ENCODE measurements around the gene STK11IP. TPM values are rescaled to one million over a fixed set of nuclear protein-coding genes. Genes with fewer than 3 reads are reported as not detected.

The STK11IP gene
- total and polyA plus RNA-seq, 8 donors, result 24.5 to 36.6 (median 29.2) TPM

DNA sequence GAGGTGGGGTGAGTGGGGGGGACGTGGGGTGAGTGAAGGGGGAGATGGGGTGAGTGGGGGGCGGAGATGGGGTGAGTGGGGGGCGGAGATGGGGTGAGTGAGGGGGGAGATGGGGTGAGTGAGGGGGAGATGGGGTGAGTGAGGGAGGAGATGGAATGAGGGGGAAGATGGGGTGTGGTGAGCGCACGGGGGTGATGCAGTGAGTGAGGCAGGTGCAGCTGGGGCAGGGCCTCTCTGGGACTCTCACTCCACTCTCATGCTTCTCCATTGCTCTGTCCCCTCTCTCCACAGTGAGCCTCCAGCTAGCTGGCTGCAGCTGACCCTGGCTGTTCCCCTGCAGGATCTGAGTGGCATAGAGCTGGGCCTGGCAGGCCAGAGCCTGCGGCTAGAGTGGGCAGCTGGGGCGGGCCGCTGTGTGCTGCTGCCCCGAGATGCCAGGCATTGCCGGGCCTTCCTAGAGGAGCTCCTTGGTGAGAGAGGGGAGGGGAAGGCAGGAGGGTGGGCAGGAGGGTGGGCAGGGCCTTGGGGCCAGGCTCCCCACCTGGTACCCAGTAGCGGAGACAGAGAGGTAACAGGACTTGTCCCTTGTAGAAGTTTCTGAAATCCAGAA is 15.9 kb downstream of the STK11IP start:
- H3K4me1 ChIP-seq, result no peaks in the 10 kb centered on the region
- H3K4me3 ChIP-seq, result no peak overlapping the region
- H3K9me3 ChIP-seq, result no peaks in the 10 kb centered on the region
- no peak for DNase-seq
- no peak overlapping the region for H3K27ac ChIP-seq
- no peak for ATAC-seq
- TF ChIP-seq, protein P1, sequence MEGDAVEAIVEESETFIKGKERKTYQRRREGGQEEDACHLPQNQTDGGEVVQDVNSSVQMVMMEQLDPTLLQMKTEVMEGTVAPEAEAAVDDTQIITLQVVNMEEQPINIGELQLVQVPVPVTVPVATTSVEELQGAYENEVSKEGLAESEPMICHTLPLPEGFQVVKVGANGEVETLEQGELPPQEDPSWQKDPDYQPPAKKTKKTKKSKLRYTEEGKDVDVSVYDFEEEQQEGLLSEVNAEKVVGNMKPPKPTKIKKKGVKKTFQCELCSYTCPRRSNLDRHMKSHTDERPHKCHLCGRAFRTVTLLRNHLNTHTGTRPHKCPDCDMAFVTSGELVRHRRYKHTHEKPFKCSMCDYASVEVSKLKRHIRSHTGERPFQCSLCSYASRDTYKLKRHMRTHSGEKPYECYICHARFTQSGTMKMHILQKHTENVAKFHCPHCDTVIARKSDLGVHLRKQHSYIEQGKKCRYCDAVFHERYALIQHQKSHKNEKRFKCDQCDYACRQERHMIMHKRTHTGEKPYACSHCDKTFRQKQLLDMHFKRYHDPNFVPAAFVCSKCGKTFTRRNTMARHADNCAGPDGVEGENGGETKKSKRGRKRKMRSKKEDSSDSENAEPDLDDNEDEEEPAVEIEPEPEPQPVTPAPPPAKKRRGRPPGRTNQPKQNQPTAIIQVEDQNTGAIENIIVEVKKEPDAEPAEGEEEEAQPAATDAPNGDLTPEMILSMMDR (IDR thresholded peaks at IDR 0.05), result no peak
- intact Hi-C loops (cut with DNase I), result no loop called here
- peaks cover 0 to 71% of the 10 kb centered on the region in 2 donors for H3K36me3 ChIP-seq
- no peaks in the 10 kb centered on the region for H3K27me3 ChIP-seq

DNA sequence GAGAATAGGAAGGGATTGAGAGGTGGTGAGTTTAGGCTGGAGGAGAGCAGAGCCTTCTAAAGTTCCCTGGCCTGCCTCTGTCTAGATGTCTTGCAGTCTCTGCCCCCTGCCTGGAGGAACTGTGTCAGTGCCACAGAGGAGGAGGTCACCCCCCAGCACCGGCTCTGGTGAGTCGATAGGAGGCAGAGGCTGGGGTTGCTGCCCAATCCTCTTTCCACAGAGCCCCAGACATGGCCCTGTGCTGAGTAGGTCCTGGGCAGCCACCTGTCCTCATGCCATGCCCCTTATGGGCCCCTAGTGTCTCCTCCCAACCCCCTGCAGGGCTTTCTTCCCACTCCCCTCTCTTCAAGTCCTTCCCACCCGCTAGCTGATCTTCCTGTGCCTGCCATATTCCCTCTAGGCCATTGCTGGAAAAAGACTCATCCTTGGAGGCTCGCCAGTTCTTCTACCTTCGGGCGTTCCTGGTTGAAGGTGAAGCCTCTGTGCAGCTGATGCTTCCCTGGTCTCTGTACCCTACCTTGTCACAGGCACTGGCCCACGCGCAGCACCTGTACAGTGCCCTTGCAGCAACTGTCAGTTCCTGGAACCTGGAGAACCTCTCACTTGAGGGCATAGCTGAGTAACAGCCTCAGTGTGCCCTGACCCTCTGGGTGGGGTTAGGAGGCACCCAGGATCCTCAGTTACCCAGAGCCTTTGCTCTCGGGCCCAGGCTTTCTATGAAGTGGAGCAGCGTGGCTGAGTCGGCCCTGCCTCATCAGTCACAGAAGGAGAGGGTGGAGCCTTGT is 16.6 kb downstream of the STK11IP start:
- intact Hi-C loops (cut with DNase I), result no loop called here
- ATAC-seq, result no peak

DNA sequence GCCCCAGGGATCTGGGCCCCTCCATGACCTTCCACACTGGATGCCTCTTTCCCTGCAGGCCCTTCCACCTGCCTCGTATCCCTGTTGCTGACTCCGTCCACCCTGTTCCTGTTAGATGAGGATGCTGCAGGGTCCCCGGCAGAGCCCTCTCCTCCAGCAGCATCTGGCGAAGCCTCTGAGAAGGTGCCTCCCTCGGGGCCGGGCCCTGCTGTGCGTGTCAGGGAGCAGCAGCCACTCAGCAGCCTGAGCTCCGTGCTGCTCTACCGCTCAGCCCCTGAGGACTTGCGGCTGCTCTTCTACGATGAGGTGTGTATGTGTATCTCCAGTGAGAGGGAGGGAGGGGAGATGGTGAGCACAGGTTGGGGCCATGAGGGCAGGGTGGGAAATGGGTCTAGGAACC is 17.4 kb downstream of the STK11IP start:
- H3K9me3 ChIP-seq, result no peaks in the 10 kb centered on the region
- DNase-seq (no peak), ATAC-seq (no peak)
- H3K27ac ChIP-seq, result no peak overlapping the region
- H3K27me3 ChIP-seq, result no peaks in the 10 kb centered on the region
- intact Hi-C loops (cut with DNase I), result no loop called here
- H3K4me3 ChIP-seq, result no peak overlapping the region
- no peaks in the 10 kb centered on the region for H3K4me1 ChIP-seq
- TF ChIP-seq, protein P1 (IDR thresholded peaks at IDR 0.05), result no peak
- H3K36me3 ChIP-seq, result peaks cover 0 to 56% of the 10 kb centered on the region in 2 donors

More for the DNA sequence above, 16.6 kb downstream of the STK11IP start:
- Histone ChIP-seq H3K27me3 (no peaks in the 10 kb centered on the region), H3K4me1 (no peaks in the 10 kb centered on the region), H3K36me3 (peaks cover 0 to 64% of the 10 kb centered on the region in 2 donors), H3K4me3 (no peak overlapping the region), H3K9me3 (no peaks in the 10 kb centered on the region), H3K27ac (no peak overlapping the region)
- DNase-seq, result no peak
- TF ChIP-seq, protein P1 (IDR thresholded peaks at IDR 0.05), result no peak

DNA sequence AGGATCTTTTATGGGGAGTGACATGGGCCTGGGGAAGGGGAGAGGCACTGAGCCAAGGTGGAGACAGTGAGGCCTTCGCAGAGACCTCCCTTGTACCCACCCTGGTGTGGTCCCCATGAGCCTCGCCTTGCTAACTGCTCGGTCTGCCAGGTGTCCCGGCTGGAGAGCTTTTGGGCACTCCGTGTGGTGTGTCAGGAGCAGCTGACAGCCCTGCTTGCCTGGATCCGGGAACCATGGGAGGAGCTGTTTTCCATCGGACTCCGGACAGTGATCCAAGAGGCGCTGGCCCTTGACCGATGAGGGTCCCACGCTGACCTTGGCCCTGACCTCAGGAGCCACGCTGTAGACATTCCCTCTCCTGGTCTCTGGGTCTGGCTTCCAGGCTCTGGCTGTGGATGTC is 18.2 kb downstream of the STK11IP start:
- H3K36me3 ChIP-seq, result peaks cover 0 to 47% of the 10 kb centered on the region in 2 donors
- no peaks in the 10 kb centered on the region for H3K9me3 ChIP-seq
- ATAC-seq, result no peak
- DNase-seq, result no peak
- H3K4me3 ChIP-seq, result no peak overlapping the region
- no peaks in the 10 kb centered on the region for H3K27me3 ChIP-seq
- TF ChIP-seq, protein P1 (IDR thresholded peaks at IDR 0.05), result no peak
- H3K27ac ChIP-seq, result no peak overlapping the region
- H3K4me1 ChIP-seq, result no peaks in the 10 kb centered on the region
- intact Hi-C loops (cut with DNase I), result no loop called here

DNA sequence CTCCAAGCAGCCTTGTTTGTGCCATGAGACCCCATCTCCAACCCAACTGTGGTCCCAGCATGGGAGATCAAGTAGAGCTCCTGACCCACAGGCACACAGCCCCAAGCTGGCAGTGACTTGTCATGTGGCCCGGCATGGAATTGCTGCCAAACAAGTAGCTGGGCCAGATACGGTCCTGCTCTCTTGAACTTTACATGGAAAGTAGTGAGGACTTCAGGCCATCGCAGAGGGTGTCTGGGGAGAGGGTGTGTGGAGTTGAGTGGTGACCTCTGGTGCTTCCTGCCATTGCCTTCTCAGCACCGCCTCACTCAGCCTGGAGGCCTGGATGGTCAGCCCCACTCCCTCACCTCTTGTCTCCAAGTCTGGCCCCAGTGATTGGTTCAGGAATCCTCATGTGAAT is 18.9 kb downstream of the STK11IP start:
- Histone ChIP-seq H3K9me3 (no peaks in the 10 kb centered on the region), H3K27me3 (no peaks in the 10 kb centered on the region), H3K36me3 (peaks cover 0 to 42% of the 10 kb centered on the region in 2 donors), H3K4me3 (no peak overlapping the region), H3K27ac (no peak overlapping the region), H3K4me1 (no peaks in the 10 kb centered on the region)
- ATAC-seq (no peak), DNase-seq (no peak)
- TF ChIP-seq, protein P1 (IDR thresholded peaks at IDR 0.05), result no peak
- intact Hi-C loops (cut with DNase I), result no loop called here

Measured in left lung (tissue), 10 donors.